ENCODE measurements around the gene PARD3.
A peak's percentile ranks its signal among the peaks of the same experiment; 100 is the strongest.

The PARD3 gene

GRCh38 chr10:34681933-34682332, 133.2 kb downstream of the PARD3 start:
- no peak for DNase-seq

- no peak for DNase-seq
These were observed 135.9 kb downstream of the PARD3 start for GRCh38 chr10:34679177-34679576.

GRCh38 chr10:34677591-34677990, 137.5 kb downstream of the PARD3 start:
- DNase-seq, result no peak

GRCh38 chr10:34677132-34677531, 138.0 kb downstream of the PARD3 start:
- DNase-seq, result no peak

GRCh38 chr10:34674176-34674575, 140.9 kb downstream of the PARD3 start:
- DNase-seq, result no peak

- no peak for DNase-seq
These were observed 145.0 kb downstream of the PARD3 start for GRCh38 chr10:34670081-34670480.

- no peak for DNase-seq
These were observed 146.0 kb downstream of the PARD3 start for GRCh38 chr10:34669079-34669478.

- no peak for DNase-seq
These were observed 147.9 kb downstream of the PARD3 start for GRCh38 chr10:34667177-34667576.

- no peak for DNase-seq
These were observed 148.9 kb downstream of the PARD3 start for GRCh38 chr10:34666008-34666704.

GRCh38 chr10:34664706-34665105, 150.4 kb downstream of the PARD3 start:
- no peak for DNase-seq

GRCh38 chr10:34661580-34661979, 153.5 kb downstream of the PARD3 start:
- peak in 1 of 2 experiments; percentile 24 for DNase-seq

- DNase-seq, result no peak
These were observed 156.2 kb downstream of the PARD3 start for GRCh38 chr10:34658934-34659333.

- DNase-seq, result no peak
These were observed 158.4 kb downstream of the PARD3 start for GRCh38 chr10:34656661-34657060.

- DNase-seq, result peak; percentile 44 to 53
These were observed 159.6 kb downstream of the PARD3 start for GRCh38 chr10:34655286-34656170.

GRCh38 chr10:34654211-34654610, 160.9 kb downstream of the PARD3 start:
- no peak for DNase-seq

GRCh38 chr10:34653530-34653929, 161.6 kb downstream of the PARD3 start:
- DNase-seq, result no peak

- no peak for DNase-seq
These were observed 163.5 kb downstream of the PARD3 start for GRCh38 chr10:34651416-34652195.

- DNase-seq, result no peak
These were observed 164.9 kb downstream of the PARD3 start for GRCh38 chr10:34650156-34650555.

- DNase-seq, result no peak
These were observed 165.7 kb downstream of the PARD3 start for GRCh38 chr10:34649385-34649784.

- DNase-seq, result no peak
These were observed 166.2 kb downstream of the PARD3 start for GRCh38 chr10:34648919-34649318.

GRCh38 chr10:34647875-34648865, 166.9 kb downstream of the PARD3 start:
- no peak for DNase-seq

- no peak for DNase-seq
These were observed 167.9 kb downstream of the PARD3 start for GRCh38 chr10:34647160-34647559.
